NK-92 (cell line): ENCODE results near the gene SBNO2.

Experiments
- DNase-seq: peaks from one replicate; lab custom pipeline; 2025; ENCODE audit not compliant: unreplicated experiment; lab: John Stamatoyannopoulos, UW

The SBNO2 gene

DNA sequence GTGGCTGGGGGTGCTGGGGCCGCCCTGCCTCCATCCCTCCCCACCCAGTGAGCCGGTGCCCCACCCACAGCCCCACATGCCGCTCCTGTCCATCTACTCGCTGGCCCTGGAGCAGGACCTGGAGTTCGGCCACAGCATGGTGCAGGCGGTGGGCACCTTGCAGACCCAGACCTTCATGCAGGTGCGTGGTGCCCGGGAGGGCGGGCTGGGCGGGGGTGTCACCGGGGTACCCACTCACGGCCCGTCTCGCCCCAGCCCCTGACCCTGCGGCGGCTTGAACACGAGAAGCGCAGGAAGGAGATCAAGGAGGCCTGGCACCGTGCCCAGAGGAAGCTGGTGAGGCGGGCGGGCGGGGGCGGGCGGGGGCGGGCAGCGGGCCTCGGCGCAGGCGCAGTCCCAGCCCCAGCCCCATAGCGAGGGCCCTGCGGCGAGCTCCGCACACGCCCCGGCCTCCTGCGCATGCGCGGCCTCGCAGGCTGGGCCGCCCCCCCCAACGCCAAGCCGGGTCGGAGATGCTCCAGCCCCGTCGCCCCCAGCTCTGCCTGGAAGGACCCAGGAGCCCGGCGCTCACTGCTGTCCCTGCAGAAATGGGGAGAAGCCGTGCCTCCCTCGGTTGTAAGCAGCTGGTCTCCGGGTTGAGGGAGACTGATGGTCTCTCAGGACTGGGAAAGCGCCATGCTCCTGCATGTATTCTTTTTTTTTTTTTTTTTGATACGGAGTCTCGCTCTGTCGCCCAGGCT is 99.4 kb downstream of the SBNO2 start:
- peak; percentile 63 for DNase-seq

DNA sequence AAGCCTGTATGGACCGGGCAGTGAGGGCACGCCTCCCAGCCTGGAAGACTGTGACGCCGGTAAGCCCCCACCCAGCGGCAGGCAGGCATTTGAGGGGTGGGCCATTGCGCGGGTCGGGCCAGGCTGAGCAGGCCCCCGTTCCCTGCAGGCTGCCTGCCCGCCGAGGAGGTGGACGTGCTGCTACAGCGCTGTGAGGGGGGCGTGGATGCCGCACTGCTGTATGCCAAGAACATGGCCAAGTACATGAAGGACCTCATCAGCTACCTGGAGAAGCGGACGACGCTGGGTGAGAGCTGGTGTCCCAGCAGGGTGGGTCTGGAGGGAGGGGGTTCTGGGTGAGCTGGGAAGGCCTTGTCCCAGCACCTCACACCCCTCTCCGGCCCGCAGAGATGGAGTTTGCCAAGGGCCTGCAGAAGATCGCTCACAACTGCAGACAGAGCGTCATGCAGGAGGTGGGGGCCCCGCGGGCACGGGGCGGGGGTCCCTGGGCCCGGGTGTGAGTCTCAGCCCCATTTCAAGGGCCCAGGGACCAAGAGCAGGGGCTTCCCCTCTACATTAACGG is 100.0 kb downstream of the SBNO2 start:
- DNase-seq: no peak

DNA sequence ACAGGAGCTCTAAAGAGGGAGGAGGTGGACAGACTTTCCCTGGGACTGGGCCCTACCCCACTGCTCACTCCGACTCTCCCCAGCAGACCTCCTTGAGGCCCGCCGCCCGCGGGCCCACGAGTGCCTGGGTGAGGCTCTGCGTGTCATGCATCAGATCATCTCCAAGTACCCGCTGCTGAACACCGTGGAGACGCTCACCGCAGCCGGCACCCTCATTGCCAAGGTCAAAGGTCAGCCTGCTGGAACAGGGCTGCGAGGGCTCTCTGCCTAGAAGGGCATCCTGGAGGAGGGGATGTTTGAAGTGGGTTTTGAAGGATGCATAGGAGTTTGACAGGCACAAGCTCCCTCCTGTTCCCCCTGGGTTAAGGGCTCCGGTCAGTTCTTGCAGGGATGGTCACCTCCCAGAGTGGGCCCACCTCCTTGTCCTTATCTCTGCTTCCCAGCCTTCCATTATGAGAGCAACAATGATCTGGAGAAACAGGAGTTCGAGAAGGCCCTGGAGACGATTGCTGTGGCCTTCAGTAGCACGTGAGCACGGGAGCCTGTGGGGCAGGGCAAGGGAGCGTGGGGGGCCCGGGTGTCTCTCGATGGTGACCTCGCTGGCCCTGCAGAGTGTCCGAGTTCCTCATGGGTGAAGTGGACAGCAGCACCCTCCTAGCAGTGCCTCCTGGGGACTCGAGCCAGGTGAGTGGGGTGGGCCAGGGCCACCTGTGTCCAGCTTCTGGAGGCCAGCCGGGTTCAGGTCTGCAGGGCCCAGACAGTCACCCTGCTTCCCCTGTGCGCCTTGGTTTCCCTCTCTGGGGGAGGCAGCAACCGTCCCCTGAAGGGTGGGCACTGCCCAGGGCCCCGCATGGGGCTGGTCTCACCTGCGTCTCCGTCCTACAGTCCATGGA is 100.8 kb downstream of the SBNO2 start:
- no peak for DNase-seq

DNA sequence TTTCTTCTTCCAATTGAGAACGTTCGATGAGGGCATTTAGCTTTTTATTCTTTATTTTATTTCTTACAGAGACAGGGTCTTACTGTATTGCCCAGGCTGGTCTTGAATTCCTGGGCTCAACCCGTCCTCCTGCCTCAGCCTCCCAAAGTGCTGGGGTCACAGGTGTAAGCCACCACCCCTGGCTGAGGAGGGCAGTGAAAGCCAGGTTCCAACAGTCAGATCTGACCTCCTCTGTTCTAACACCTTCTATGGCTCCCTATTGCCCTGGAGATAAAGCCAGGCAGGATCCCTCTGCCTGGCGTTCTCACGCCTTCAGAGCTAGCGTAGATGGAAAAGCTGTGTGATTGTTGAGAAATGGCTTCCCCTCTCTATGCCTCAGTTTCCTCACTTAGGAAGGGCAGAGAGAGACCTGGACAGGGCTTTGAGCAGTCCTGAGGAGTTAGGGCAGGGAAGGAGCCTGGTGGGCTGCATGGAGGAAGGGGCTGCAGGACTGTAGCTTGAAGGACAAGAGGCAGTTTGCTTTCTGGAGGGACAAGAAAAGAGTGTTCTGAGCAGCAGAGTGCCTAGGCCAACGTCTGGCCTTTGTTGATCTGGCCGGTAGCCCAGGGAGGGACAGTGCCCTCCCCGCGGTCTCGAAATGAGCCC is 101.6 kb downstream of the SBNO2 start:
- no peak for DNase-seq

DNA sequence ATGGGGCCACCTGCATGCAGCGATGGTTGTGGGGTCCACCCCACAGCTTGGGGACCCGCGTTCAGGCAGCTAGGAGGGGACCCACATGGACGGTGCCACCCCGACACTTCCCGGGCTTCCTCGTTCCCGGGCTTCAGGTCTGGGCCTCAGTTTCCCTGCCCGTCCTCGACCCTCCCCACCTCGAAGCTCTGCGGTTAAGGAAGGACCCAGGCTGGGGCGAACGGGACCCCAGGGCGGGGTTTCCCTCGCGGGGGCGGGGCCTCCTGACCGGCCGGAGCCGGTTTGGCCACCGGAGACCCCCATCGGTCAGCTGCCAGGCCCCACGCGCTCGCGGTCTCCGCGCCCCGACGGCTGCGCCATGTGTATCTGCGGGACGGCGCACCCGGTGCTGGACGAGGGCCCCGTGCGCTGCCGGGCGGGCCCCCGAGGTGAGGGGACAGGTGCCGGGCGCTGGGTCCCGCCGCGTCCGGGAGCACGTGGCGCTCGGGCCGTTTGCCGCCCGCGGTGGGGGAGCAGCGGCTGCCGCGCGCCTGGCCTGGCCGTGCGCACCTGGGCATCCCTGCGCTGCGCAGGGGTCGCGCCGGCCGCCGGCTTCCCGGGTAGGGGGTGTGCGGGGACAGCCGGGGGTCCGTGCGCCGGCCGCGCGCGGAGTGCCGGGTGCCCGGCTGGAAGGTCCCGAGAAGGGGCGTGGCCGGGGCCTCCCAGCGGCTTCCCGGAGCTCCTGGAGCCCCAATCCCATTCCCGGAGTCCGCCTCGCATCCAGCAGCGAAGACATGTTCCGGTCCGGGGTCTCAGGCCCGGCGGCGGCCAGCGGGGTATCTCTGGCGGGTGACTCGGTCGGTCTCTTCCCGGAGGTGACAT is 102.9 kb downstream of the SBNO2 start:
- no peak for DNase-seq

DNA sequence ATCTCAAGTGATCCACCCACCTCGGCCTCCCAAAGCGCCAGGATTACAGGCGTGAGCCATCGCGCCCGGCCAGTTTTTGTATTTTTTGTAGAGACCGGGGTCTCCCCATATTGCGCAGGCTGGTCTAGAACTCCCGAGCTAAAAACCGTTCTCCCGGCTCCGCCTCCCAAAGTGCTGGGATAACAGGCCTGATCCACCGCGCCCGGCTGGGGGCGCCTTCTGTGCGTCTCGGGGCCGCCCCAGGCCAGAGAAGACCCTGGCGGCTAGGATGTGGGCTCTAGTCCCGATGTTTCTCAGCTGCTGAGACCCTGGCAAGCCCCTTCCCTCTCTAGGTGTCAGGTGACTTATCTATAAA is 103.5 kb downstream of the SBNO2 start:
- no peak for DNase-seq

DNA sequence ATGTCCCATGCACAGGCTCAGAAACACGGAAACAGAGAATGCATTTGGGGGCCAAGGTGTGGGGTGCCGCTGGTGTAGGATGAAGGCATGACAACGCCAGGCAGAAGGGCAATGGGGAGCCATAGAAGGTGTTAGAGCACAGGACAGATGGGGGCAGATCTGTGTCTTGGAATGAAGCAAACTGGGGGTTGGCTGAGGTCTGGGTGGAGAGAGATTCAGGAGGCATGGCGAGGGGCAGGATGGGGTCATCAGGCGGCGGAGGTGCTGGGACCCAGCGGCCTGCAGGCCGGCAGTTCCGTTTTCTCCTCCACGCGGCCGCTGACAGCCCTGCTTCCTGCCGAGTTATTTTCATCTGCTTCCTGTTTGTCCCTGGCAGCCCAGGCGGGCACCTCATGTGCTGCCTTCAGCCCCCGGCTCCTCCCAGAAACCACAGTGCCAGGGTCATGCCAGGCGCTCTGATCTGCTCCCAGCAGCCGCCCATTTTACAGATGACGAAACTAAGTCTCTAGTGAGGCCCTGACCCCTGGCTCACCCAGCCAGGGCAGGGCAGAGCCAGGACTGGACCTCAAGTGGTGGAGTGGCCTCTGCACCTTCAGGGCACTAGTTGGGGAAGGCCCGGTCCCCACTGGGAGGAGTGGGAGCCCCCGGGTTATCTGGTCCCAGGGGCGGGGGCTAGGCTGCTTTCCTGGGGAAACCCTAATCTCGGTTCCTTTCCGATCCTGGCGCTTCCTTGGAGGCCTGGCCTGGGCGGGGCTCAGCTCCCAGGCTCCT is 104.9 kb downstream of the SBNO2 start:
- DNase-seq: no peak

DNA sequence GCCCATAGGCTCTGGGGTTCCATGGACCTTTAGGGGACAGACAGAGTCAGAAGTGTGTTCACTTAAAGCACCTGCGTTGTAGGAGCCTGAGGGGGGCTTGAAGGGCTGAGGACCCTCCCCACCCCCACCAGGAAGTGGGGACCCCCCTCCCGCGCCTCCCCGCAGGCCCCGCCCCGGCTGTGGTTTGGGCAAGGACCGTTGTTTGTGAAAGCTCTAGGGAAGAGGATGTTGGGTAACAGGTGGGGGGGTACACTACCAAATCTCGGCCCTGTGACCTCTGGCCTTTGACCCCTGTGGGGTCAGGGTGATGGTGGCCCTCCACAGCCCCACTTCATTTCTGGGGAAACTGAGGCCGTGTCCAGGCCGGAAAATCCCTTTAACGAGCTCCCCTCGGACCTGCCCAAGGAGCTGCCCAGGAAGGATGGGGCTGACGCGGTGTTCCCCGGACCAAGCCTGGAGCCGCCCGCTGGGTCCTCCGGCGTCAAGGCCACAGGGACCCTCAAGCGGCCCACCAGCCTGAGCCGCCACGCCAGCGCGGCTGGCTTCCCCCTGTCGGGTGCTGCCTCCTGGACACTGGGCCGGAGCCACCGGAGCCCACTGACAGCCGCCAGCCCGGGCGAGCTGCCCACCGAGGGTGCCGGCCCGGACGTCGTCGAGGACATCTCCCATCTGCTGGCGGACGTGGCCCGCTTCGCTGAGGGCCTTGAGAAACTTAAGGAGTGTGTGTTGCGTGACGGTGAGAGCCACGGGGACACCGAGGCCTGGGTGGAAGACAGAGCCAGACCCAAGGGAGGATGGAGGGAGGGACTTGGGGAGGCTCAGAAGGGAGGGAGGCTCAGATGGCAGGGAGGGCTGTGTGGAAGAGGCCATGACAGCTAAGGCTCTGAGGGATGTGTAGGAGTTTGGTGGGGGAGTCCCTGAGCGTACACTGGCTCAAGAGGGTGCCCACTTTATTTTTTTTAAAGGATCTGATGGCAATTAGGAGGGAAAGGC is 105.8 kb downstream of the SBNO2 start:
- no peak for DNase-seq

DNA sequence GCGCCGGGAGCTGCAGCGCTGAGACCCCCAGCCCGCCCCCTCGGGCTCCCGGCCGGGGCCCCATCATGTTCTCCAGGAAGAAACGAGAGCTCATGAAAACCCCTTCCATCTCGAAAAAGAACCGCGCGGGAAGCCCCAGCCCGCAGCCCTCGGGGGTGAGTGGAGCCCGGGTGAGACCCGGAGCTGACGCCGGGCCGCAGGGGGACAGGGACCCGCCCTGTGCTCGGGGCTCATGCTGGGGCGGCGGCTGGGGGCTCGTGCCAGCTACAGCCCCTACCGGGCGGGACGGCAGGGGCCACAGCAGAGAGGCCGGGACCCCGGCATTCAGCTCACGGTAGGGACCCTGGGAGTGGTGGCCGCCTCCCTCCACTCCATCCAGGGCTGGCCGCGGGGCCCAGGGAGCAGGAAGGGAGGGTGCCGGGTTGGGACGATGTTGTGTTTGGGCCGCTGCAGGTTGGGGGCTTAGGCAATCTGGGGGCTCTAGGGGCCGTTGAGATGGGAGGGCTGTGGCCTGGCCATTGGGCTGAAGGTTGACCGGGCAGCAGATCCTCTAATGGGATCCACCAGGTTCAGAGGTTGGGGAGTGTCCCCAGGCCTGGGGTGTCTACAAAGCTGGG is 106.6 kb downstream of the SBNO2 start:
- DNase-seq: no peak

DNA sequence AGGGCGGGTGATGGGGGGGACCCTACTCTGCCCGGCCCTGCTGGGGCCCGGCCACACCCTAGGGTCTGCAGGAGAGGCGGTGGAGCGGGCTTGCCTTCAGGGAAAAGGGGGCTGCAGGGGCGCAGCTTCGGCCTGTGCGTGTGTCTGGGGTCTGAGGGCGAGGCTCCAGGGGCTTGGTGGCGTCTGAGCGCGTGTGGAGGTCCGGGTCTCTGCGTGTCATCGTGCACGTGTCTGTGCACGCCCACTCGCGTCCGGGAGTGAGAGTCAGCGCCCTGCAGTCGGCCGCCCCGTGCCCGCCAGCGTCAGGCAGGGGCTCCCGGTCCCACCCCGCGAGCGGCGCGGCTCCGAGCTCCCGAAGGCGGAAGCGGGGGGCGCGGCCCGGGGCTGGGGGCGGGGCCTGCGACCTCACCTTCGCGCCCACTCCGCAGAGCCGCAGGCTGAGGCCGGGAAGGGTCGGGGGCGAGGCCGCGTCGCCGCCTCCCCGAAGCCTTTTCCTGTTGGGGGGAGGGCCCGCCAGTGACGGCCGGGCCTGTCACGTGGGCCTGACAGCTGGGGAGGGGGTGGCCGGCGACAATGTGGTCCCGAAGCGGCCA is 107.2 kb downstream of the SBNO2 start, which contains the start of gene ARHGAP45:
Gene ARHGAP45, plus strand, starts transcription at position 420 of the 593 bp plus-strand sequence. CDS start 239 bp downstream, outside the sequence.
- no peak for DNase-seq

DNA sequence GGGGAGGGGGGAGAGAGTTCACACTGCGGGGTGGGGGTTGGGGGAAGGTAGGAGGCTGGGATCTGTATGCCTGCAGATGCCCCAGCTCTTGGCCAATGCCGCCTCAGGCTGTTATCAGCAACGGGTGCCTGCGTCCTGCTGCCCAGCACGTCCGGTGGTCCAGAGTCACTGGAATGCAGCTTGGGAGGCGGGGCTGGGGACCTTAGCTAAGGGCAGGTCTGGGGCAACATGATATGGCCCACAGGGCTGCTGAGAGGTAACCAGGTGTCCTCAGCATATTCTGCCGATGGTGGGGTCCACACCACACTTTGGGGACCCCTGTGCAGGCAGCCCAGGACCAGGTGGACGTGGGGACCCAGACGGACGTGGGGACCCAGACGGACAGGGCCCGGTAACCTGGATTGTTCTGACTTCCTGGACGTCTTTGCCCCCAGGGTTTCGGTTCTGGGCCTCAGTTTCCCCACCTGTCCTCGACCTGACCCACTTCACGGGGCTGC is 107.8 kb downstream of the SBNO2 start:
- DNase-seq: no peak

DNA sequence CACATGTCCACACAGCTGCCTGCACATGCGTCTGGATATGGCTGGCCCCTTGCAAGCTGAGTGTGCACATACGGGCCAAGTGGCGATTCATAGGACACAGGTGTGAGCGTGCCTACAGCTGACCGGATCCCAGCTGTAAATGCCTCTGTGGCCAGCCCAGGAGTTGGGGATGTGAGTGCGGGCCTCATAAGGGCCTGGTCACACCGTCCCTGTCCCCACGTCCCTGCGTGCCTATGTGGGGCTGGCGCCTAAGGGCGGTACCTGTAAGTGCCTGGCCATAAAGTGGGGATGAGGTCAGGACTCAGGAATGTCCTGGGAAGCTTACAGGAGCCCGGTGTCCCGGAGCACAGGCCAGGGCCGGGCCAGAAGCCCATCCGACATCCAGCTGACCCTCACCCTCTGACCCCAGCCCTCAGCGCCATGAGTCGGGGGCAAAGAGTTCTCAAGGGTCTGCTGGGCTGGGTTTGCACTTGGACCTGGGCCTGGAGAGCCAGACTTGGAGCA is 108.4 kb downstream of the SBNO2 start:
- DNase-seq: no peak

DNA sequence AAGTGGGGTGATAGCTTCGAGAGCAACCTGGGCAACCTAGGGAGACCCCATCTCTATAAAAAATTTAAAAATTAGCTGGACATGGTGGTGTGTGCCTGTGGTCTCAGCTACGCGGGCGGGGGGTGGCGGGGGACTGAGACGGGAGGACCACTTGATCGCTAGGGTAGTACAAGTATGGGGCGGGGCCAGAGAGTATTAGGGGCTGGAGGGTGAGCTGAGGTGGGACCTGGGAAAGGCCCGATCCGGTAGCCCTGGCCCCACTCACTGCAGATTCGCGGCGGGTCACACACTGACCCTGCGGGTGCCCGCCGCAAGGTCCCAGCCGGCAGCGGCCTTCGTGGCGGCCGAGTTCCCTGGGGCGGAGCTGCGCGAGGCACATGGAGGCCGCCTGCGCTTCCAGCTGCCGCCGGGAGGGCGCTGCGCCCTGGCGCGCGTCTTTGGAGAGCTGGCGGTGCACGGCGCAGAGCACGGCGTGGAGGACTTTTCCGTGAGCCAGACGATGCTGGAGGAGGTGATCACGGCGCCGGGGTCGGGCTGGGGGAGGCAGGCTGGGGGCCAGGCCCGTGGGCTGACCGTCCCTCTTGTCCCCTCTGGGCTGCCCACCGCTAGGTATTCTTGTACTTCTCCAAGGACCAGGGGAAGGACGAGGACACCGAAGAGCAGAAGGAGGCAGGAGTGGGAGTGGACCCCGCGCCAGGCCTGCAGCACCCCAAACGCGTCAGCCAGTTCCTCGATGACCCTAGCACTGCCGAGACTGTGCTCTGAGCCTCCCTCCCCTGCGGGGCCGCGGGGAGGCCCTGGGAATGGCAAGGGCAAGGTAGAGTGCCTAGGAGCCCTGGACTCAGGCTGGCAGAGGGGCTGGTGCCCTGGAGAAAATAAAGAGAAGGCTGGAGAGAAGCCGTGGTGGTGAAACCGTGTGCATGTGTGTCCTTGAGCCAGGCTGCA is 109.1 kb downstream of the SBNO2 start:
- DNase-seq: no peak

DNA sequence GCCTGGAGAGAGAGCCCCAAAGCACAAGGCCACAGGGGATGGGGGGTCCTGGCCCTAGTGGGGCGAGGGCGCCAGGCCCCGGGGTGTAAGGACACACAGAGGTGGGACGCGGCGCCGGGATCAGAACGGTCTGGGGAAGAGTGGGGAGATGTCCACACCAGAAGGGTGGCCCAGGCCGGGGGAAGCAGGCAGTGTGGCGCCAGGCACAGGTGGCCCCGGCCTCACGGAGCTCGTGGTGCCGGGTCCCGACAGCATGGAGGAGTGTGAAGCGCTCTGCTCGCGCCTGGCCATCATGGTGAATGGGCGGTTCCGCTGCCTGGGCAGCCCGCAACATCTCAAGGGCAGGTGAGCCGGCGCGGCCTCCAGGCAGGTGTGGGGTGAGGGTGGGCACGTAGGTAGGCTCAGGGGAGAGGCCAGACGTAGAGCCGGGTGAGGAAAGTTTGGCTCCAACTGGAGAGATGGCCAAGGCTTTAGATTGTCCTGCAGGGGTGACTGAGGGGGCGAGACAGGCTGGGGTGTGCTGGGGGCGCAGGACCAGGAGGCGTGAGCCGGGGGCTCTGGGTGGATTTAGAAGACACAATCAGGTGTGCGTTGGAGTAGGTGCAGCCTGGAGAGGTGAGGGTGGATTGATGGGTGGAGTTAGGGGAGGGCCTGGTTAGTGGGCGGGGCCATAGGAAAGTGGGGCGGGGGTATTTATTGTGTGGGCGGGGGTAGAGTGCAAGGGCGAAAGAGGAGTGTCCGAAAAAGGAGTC is 110.0 kb downstream of the SBNO2 start:
- DNase-seq: no peak
